NK-92 (cell line): Measurements from ENCODE around the gene PTPN1.
"Not testable (repeated sequence)": the region's sequence is repeated elsewhere in the genome, so short reads cannot be mapped to it uniquely, and the experiment has no call there.

Experiments
- DNase-seq: peaks from one replicate; lab custom pipeline; 2025; ENCODE audit not compliant: unreplicated experiment; lab: John Stamatoyannopoulos, UW

Gene PTPN1

GRCh38 chr20:50602432-50603088 is 92.4 kb downstream of the PTPN1 start:
- no peak for DNase-seq

- DNase-seq = no peak
These were observed 94.3 kb downstream of the PTPN1 start for GRCh38 chr20:50604451-50604850.

- no peak for DNase-seq
These were observed 95.0 kb downstream of the PTPN1 start for GRCh38 chr20:50605136-50605535.

GRCh38 chr20:50607436-50607835 is 97.3 kb downstream of the PTPN1 start:
- no peak for DNase-seq

GRCh38 chr20:50607850-50608749 is 97.9 kb downstream of the PTPN1 start:
- no peak for DNase-seq

GRCh38 chr20:50608750-50609104 is 98.5 kb downstream of the PTPN1 start:
- no peak for DNase-seq

- DNase-seq = no peak
These were observed 99.3 kb downstream of the PTPN1 start for GRCh38 chr20:50609438-50609989.

GRCh38 chr20:50610212-50610718 is 100.1 kb downstream of the PTPN1 start:
- DNase-seq = no peak

GRCh38 chr20:50611128-50611810 is 101.1 kb downstream of the PTPN1 start:
- no peak for DNase-seq

- no peak for DNase-seq
These were observed 103.4 kb downstream of the PTPN1 start for GRCh38 chr20:50613438-50614169.

DNA sequence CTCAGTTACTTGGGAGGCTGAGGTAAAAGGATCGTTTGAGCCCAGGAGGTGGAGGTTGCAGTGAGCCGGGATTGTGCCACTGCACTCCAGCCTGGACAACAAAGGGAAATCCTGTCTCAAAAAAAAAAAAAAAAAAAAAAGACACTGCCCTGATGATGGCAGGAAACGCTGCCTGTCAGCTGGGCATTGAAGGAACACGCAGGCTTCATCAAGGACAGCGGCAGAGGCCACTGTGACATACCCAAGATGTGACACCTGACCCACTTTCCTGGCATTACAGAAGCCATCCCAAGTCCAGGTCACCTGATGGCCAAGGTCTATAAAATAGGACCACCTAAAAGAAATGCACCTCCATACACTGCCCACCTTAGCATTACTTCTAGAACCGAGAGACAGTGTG is 105.2 kb downstream of the PTPN1 start:
- no peak for DNase-seq

- no peak for DNase-seq
These were observed 106.8 kb downstream of the PTPN1 start for GRCh38 chr20:50617022-50617421.

GRCh38 chr20:50618537-50618936 is 108.4 kb downstream of the PTPN1 start:
- no peak for DNase-seq

DNA sequence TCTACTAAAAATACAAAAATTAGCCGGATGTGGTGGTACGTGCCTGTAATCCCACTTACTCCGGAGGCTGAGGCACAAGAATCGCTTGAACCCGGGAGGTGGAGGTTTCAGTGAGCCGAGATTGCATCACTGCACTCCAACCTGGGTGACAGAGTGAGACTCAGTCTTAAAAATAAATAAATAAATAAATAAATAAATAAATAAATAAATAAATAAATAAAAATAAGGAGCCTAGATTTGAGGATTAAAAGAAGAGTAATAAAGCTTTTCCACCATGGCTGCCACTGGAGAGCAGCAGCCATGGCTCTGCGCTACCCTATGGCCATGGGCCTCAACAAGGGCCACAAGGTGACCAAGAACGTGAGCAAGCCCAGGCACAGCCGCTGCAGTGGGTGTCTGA is 110.3 kb downstream of the PTPN1 start:
- DNase-seq = not testable (repeated sequence)

GRCh38 chr20:50621068-50621665 is 111.0 kb downstream of the PTPN1 start:
- DNase-seq = no peak

GRCh38 chr20:50624351-50625016 is 114.3 kb downstream of the PTPN1 start:
- no peak for DNase-seq

GRCh38 chr20:50625986-50626677 is 115.9 kb downstream of the PTPN1 start:
- DNase-seq = no peak

GRCh38 chr20:50627747-50628146 is 117.6 kb downstream of the PTPN1 start:
- no peak for DNase-seq

- DNase-seq = no peak
These were observed 118.1 kb downstream of the PTPN1 start for GRCh38 chr20:50628332-50628731.
